LNCAP (cell line): ENCODE measurements around the gene OR4D2.

Experiments used
- TF ChIP-seq, protein P1 (sequence below): fragments of 450-650 bp; IDR thresholded peaks from 2 replicates; pipeline ENCODE4 v1.5.1; 2017; ENCODE audit warnings: mild to moderate bottlenecking

Gene OR4D2

DNA sequence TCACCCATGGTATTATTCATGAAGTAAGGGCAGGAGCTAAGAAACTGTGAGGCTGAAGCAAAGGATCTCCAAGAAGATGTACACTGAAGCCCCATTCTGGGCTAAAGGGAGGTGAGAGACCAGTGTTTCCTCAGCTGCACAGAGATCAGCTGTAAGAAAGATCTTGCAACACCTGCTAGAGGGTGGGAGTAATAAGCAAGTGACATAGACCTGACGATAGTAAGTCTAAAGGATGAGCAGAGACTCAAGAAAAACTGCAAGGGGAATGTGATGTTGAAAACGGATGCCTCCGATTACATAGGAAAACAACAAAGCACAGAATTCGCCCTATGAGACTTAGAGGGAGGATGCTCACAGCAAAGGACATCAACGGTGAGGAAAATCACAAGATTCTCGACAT, at the start of gene OR4D2:
Gene OR4D2, plus strand, starts transcription at position 301 of the 400 bp plus-strand sequence. CDS start 2,674 bp downstream, outside the sequence.
- TF ChIP-seq, protein P1, sequence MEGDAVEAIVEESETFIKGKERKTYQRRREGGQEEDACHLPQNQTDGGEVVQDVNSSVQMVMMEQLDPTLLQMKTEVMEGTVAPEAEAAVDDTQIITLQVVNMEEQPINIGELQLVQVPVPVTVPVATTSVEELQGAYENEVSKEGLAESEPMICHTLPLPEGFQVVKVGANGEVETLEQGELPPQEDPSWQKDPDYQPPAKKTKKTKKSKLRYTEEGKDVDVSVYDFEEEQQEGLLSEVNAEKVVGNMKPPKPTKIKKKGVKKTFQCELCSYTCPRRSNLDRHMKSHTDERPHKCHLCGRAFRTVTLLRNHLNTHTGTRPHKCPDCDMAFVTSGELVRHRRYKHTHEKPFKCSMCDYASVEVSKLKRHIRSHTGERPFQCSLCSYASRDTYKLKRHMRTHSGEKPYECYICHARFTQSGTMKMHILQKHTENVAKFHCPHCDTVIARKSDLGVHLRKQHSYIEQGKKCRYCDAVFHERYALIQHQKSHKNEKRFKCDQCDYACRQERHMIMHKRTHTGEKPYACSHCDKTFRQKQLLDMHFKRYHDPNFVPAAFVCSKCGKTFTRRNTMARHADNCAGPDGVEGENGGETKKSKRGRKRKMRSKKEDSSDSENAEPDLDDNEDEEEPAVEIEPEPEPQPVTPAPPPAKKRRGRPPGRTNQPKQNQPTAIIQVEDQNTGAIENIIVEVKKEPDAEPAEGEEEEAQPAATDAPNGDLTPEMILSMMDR = no peak

DNA sequence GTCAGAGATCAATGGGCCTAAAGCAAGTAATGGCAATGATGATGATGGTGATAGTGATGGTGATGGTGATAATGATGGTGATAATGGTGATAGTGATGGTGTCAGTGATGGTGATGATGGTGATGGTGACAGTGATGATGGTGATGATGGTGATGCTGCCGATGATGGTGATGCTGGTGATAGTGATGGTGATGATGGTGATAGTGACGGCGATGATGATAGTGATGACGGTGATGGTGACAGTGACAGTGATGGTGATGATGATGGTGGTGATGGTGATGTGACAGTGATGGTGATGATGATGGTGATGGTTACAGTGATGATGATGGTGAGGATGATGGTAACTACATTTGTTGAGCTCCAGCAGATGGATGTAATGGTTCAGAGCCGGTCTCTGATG, 49.4 kb upstream of the OR4D2 start:
- TF ChIP-seq, protein P1 = no peak

DNA sequence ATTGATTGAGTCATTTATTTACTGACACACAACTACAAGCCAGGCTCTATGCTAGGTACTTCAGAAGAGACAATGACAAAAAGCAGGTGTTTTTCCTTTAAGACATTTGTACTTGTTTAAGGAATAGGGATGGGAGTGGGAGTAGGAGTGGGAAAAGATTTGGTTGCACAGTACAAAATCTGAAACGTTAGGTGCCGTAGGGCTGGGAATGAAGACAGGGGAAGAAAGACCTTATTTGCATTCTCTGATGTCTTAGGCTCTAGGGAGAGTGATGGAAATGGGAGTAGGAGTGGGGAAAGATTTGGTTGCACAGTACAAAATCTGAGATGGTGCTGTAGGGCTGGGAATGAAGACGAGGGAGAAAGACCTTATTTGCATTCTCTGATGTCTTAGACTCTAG, 47.3 kb upstream of the OR4D2 start:
- TF ChIP-seq, protein P1 = no peak

DNA sequence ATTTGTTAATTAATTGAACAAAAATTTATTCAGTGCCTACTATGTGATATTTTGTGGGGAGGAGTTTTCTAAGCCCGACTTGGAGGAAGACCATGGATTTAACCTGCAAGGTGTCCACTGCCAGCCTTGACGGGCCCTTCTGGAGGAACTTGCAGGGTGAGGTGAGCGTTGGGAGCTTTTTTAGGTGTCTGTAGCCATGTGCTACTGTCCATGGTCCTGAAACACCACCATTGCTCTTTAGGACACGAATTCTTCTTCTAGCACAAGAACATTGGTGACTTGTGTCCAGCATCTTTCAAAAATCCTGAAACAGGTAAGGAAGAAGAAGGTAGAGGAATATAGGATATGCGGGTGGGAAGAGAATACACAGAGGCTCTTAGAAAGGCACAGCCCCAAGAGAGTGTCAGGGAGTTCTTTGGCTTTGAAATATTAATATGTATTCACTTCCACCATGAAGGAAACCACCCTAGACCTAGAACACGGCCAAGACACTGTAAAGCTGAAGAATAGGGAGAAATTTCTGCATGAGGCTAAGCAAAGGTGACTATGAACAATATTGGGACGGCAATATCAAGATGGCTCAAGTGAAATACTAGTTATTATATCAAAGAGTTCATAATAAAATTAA, 46.5 kb upstream of the OR4D2 start:
- TF ChIP-seq, protein P1 = no peak

DNA sequence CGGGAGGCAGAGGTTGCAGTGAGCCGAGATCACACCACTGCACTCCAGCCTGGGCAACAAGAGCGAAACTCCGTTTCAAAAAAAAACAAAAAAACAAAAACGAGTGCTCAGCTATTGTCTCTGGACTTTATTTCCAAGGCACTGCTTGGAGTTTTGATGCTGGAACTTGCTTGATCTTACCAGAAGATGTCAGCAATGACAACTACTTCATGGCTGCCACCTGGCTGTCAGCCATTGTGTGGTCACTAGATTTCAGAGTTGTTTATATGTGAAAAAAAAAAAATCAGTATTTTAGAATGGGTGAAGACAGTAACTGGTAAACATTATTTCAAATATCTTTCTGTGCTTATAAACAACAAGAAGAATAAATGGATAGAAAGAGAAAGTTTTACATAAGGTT, 44.9 kb upstream of the OR4D2 start:
- TF ChIP-seq, protein P1 = peak; percentile 48; the same call in 1 of the 2 replicates

DNA sequence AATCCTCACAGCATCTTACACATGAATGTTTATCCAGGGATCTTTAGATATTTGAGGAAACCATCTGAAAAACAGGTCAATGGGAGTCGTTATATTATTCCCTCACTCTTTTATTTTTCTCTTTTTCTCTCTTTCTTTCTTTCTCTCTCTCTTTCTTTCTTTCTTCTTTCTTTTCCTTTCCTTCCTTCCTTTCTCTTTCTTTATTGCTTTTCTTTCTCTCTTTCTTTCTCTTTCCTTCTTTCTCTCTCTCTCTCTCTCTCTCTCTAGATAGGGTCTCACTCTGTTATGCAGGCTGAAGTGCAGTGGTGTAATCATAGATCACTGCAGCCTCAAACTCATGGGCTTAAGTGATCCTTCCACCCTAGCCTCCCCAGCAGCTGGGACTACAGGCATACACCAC, 38.9 kb upstream of the OR4D2 start:
- TF ChIP-seq, protein P1 = no peak

DNA sequence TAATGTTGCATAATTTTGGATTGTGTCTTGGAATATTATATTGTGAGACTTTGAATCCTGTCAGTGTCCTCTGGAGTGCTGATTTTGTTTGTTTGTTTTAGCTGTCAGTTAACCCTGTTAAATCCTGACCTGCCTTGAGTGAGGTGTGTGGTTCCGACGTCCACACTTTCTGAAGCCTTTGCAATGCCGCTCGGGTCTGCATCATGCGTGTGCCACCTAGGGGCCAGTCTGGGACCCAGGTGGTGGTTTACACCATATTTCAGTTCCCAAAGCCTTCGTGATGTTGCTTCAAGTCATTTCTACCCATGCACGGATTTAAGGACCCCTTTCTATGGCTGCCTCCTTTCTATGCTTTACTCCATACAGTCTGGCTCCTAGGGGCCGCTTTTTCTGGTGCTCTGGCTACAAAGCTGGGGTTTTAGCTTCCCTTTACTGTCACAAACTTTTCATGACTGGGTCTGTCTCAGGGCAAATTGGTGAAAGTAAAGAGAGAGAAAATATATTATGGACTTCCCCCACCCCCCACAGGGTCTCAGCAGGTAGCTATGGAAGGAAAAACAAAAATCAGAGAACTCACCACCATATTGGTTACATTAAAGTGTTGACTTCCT, 30.0 kb upstream of the OR4D2 start:
- TF ChIP-seq, protein P1 = peak; percentile 71
